IMR-90 (cell line): Measurements from ENCODE around the gene PI4KA. TPM values are rescaled to one million over a fixed set of nuclear protein-coding genes. Genes with fewer than 3 reads are reported as not detected.
"Not testable (repeated sequence)": the region's sequence is repeated elsewhere in the genome, so short reads cannot be mapped to it uniquely, and the experiment has no call there.

Experiments
- ATAC-seq: fragments of 200-7000 bp; cut with Tn5 transposase; 2 replicates; pipeline ENCODE4 v1.9.1; 2020; ENCODE audit warnings: low read depth, mild to moderate bottlenecking, moderate library complexity
- BruUV-seq: library from RNA; stranded (reverse); fragments of 400-500 nt; replicated peaks from 2 replicates; lab custom pipeline; 2021; lab: Mats Ljungman, UMichigan
- CTCF ChIA-PET: fragments of 300-600 bp; formaldehyde crosslinking; extraction: SDS; loops from one replicate; lab custom pipeline; 2021; ENCODE audit warnings: antibody characterized with exemption; lab: Yijun Ruan, JAX
- POLR2A ChIA-PET: fragments of 300-600 bp; sonication (Branson Sonifier 250); formaldehyde crosslinking; loops from one replicate; lab custom pipeline; 2022; ENCODE audit warnings: antibody characterized with exemption; ENCODE audit not compliant: unreplicated experiment; lab: Charles Lee
- DNase-seq: peaks from one replicate; pipeline ENCODE4 v3.0.0; 2013
- H2AFZ ChIP-seq: replicated peaks from 2 replicates; pipeline ENCODE3; 2013; ENCODE audit warnings: low read length, mild to moderate bottlenecking; ENCODE audit not compliant: poor library complexity
- H2AK5ac ChIP-seq: 2 replicates; pipeline ENCODE4 v1.6.1; 2013; ENCODE audit warnings: low read depth, low read length, inconsistent platforms
- H2AK9ac ChIP-seq: replicated peaks from 2 replicates; pipeline ENCODE3; 2013; ENCODE audit warnings: mild to moderate bottlenecking, low read depth, low read length, moderate library complexity; ENCODE audit not compliant: poor library complexity
- H2BK120ac ChIP-seq: 2 replicates; pipeline ENCODE4 v1.6.1; 2013; ENCODE audit warnings: low read depth, low read length, inconsistent platforms
- H2BK15ac ChIP-seq: 3 replicates; pipeline ENCODE4 v1.6.1; 2013; ENCODE audit warnings: low read depth, low read length, inconsistent platforms
- H2BK20ac ChIP-seq: 2 replicates; pipeline ENCODE4 v1.6.1; 2013; ENCODE audit warnings: low read depth, mild to moderate bottlenecking, inconsistent platforms, low read length, moderate library complexity
- H2BK5ac ChIP-seq: 2 replicates; pipeline ENCODE4 v1.6.1; 2013; ENCODE audit warnings: mild to moderate bottlenecking, low read depth, low read length, inconsistent platforms; ENCODE audit not compliant: poor library complexity, severe bottlenecking
- H3K14ac ChIP-seq: replicated peaks from 2 replicates; pipeline ENCODE4 v1.6.1; 2013; ENCODE audit warnings: low read depth, low read length, inconsistent platforms
- H3K18ac ChIP-seq: 2 replicates; pipeline ENCODE4 v1.6.1; 2013; ENCODE audit warnings: low read depth, low read length, control low read depth
- H3K23ac ChIP-seq: 2 replicates; pipeline ENCODE4 v1.6.1; 2013; ENCODE audit warnings: low read depth, low read length, inconsistent platforms
- H3K27ac ChIP-seq: 2 replicates; pipeline ENCODE4 v1.5.1; 2013; ENCODE audit warnings: mild to moderate bottlenecking, control low read depth, low read length; ENCODE audit not compliant: insufficient read depth
- H3K27me3 ChIP-seq: 2 replicates; pipeline ENCODE4 v1.6.1; 2013; ENCODE audit warnings: low read length; ENCODE audit not compliant: control insufficient read depth, insufficient read depth
- H3K36me3 ChIP-seq: 2 replicates; pipeline ENCODE4 v1.6.1; 2013; ENCODE audit warnings: low read length, mixed read lengths; ENCODE audit not compliant: control insufficient read depth, insufficient read depth
- H3K4ac ChIP-seq: 2 replicates; pipeline ENCODE4 v1.6.1; 2013; ENCODE audit warnings: low read depth, low read length, inconsistent platforms
- H3K4me1 ChIP-seq: 2 replicates; pipeline ENCODE4 v1.6.1; 2013; ENCODE audit warnings: low read length, mixed read lengths; ENCODE audit not compliant: control insufficient read depth, insufficient read depth
- H3K4me2 ChIP-seq: 2 replicates; pipeline ENCODE4 v1.6.1; 2013; ENCODE audit warnings: low read depth, mild to moderate bottlenecking, control low read depth, low read length, moderate library complexity
- H3K4me3 ChIP-seq: 2 replicates; pipeline ENCODE4 v1.5.1; 2013; ENCODE audit warnings: low read depth, mild to moderate bottlenecking, control low read depth, low read length, moderate library complexity; ENCODE audit not compliant: insufficient read depth
- H3K56ac ChIP-seq: 2 replicates; pipeline ENCODE4 v1.6.1; 2013; ENCODE audit warnings: low read length, inconsistent platforms; ENCODE audit not compliant: insufficient read depth; ENCODE audit errors: extremely low read depth
- H3K79me1 ChIP-seq, 2 experiments: 2 replicates each; pipeline ENCODE4 v1.6.1; 2013; ENCODE audit warnings: low read length in 2 of 2, inconsistent platforms in 1 of 2, low read depth in 1 of 2
- H3K9ac ChIP-seq: 2 replicates; pipeline ENCODE4 v1.6.1; 2013; ENCODE audit warnings: low read depth, low read length, control low read depth
- H3K9me1 ChIP-seq: 2 replicates; pipeline ENCODE4 v1.6.1; 2013; ENCODE audit warnings: low read length, inconsistent platforms; ENCODE audit not compliant: insufficient read depth
- H3K9me3 ChIP-seq: 2 replicates; pipeline ENCODE4 v1.6.1; 2013; ENCODE audit warnings: low read length; ENCODE audit not compliant: control insufficient read depth, insufficient read depth
- H4K20me1 ChIP-seq: 2 replicates; pipeline ENCODE4 v1.6.1; 2013; ENCODE audit warnings: low read length, inconsistent platforms; ENCODE audit not compliant: insufficient read depth
- H4K5ac ChIP-seq: 2 replicates; pipeline ENCODE4 v1.6.1; 2013; ENCODE audit warnings: mild to moderate bottlenecking, low read depth, low read length, control low read depth
- H4K8ac ChIP-seq, 2 experiments: 2 replicates each; pipeline ENCODE4 v1.6.1; 2013; ENCODE audit warnings: low read depth in 2 of 2, low read length in 2 of 2, control low read depth in 1 of 2, inconsistent platforms in 1 of 2
- H4K91ac ChIP-seq: 2 replicates; pipeline ENCODE4 v1.6.1; 2013; ENCODE audit warnings: low read depth, low read length, inconsistent platforms; ENCODE audit not compliant: insufficient read depth
- WGBS, 2 experiments: methylation state at CpG; one replicate each; pipeline versions ENCODE4 v1.1.5 to v1.1.7; 2013; ENCODE audit warnings: missing lambda C conversion rate in 2 of 2; ENCODE audit not compliant: insufficient read length in 1 of 2; ENCODE audit errors: extremely low coverage in 2 of 2; 5-methylcytosine and 5-hydroxymethylcytosine counted together
- dilution Hi-C: fragments of 300-500 bp; cut with HindIII; formaldehyde crosslinking; loops from one replicate; pipeline ENCODE4 v1.14.3; 2018; ENCODE audit warnings: low sequenced_read_pairs; ENCODE audit not compliant: unreplicated experiment
- in situ Hi-C: fragments of 300-500 bp; cut with MboI; formaldehyde crosslinking; loops from 3 replicates; pipeline ENCODE4 v1.14.3; 2019; ENCODE audit warnings: low sequenced_read_pairs, inconsistent platforms, mixed read lengths
- intact Hi-C: fragments of 100-400 bp; cut with micrococcal nuclease; formaldehyde crosslinking; loops from 2 replicates; pipeline ENCODE4 v1.10.0; 2022
- polyA plus RNA-seq, 3 experiments: library from polyadenylated mRNA; depleted of rRNA; stranded (reverse); fragments of >200 nt; gene quantifications; 2 replicates each; pipeline ENCODE4 v1.2.3, GENCODE V29; 2012; ENCODE audit warnings: low replicate concordance in 1 of 3
- total RNA-seq: library from RNA; depleted of rRNA; stranded (reverse); fragments of >200 nt; gene quantifications from 2 replicates; pipeline ENCODE4 v1.2.3, GENCODE V29; 2012

The PI4KA gene
- total and polyA plus RNA-seq, 2 of the 4 experiments (the other 2 are of a cell fraction): 16.8 to 35.5 TPM

DNA sequence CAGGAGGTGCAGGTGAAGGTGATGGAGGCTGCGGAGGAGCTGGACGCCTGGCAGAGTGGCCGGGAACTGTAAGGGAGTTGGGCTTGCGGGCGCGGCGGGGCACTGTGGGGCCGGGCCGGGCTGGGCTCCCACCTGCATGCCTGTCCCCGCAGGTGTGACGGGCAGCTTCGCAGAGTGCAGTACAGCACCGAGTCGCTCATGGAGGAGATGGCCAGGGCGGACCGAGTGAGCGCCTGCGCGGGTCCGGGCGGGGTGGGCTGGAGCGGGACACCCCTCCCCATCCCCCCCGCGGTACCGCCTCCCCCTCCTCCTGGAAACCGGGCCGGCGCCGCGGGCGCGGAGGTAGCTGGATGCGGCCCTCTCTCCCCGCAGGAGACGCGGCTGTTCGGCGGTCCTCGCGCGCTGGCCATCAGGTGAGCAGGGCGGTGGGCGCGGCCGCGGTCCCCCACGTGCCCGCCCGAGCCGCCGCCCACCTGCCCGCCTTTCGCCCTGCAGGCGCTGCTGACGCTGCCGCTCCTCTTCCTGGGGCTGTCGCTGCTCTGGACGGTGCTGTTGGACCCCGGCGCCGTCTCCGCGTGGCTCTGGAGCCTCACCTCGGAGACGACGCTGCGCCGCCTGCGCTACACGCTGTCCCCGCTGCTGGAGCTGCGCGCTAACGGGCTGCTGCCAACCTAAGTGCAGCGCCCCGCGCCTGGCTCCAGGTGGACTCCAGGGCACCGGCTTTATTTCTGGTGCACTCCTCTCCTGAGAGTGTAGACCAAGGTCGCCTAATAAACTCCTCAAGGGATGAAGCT lies 154.6 kb downstream of the PI4KA start:
- H2BK5ac ChIP-seq, H3K4ac ChIP-seq, H2BK15ac ChIP-seq, H4K5ac ChIP-seq, H3K36me3 ChIP-seq, H3K4me3 ChIP-seq, H2BK20ac ChIP-seq, H2AK5ac ChIP-seq, H3K79me1 ChIP-seq, intact Hi-C loops, H3K4me1 ChIP-seq, H3K27me3 ChIP-seq, H2BK120ac ChIP-seq, H3K9me3 ChIP-seq, CTCF ChIA-PET, H2AK9ac ChIP-seq, H2AFZ ChIP-seq, H4K91ac ChIP-seq, H4K20me1 ChIP-seq, in situ Hi-C loops, dilution Hi-C loops, H3K56ac ChIP-seq, DNase-seq, H3K14ac ChIP-seq, H3K9ac ChIP-seq, H3K27ac ChIP-seq, H3K23ac ChIP-seq, POLR2A ChIA-PET, H3K9me1 ChIP-seq, ATAC-seq, BruUV-seq, H4K8ac ChIP-seq, H3K18ac ChIP-seq: not testable (repeated sequence)
- peak overlapping the region; percentile 55; the same call in 1 of the 2 replicates for H3K4me2 ChIP-seq
- 0% methylated on average over 8 of the region's 79 CpGs; no CpG with 5 or more reads in 1 of the 2 experiments for WGBS, 2 experiments

- H2AFZ ChIP-seq, H3K9me1 ChIP-seq, H3K4me1 ChIP-seq, dilution Hi-C loops, H3K27me3 ChIP-seq, H2BK15ac ChIP-seq, CTCF ChIA-PET, H3K9ac ChIP-seq, H2BK120ac ChIP-seq, in situ Hi-C loops, H3K79me1 ChIP-seq, H2AK9ac ChIP-seq, H4K8ac ChIP-seq, H2BK20ac ChIP-seq, BruUV-seq, H4K91ac ChIP-seq, H3K9me3 ChIP-seq, H4K5ac ChIP-seq, H3K18ac ChIP-seq, intact Hi-C loops, DNase-seq, H3K23ac ChIP-seq, H4K20me1 ChIP-seq, H2AK5ac ChIP-seq, H3K4ac ChIP-seq, H3K56ac ChIP-seq, H3K14ac ChIP-seq, POLR2A ChIA-PET, H3K36me3 ChIP-seq, H2BK5ac ChIP-seq, H3K27ac ChIP-seq: not testable (repeated sequence)
- Histone ChIP-seq H3K4me3 (peak overlapping the region; percentile 17; the same call in 1 of the 2 replicates), H3K4me2 (0 out of 2 replicates have a peak overlapping the region, but pooled peaks have one; percentile 36)
- ATAC-seq: peak; percentile 40
- no CpG with 5 or more reads among the region's 25 CpGs for WGBS, 2 experiments
Measured at GRCh38 chr22:20703414-20703806, 155.2 kb downstream of the PI4KA start.
